Activated naive CD4-positive, alpha-beta T cell treated with anti-CD3 and anti-CD28 coated beads, Interleukin-2, amount 50 U/mL, for 16 hours (primary cell): Measurements from ENCODE around the gene PRLHR.

Experiments
- DNase-seq: peaks from one replicate; pipeline ENCODE4 v3.0.0-alpha.2; 2020

Gene PRLHR

GRCh38 chr10:118557946-118558345 lies 37.5 kb downstream of the PRLHR start:
- no peak for DNase-seq

- DNase-seq, result no peak
Measured at GRCh38 chr10:118551535-118552100, 43.8 kb downstream of the PRLHR start.

- DNase-seq, result no peak
Measured at GRCh38 chr10:118547282-118547681, 48.2 kb downstream of the PRLHR start.

GRCh38 chr10:118546479-118546878 lies 49.0 kb downstream of the PRLHR start:
- no peak for DNase-seq

- DNase-seq, result no peak
Measured at GRCh38 chr10:118545381-118545780, 50.1 kb downstream of the PRLHR start.

GRCh38 chr10:118544401-118544948 lies 51.0 kb downstream of the PRLHR start:
- DNase-seq, result no peak

GRCh38 chr10:118543714-118544400 lies 51.6 kb downstream of the PRLHR start:
- peak; percentile 41 for DNase-seq

- no peak for DNase-seq
Measured at GRCh38 chr10:118542745-118543144, 52.7 kb downstream of the PRLHR start.

GRCh38 chr10:118542205-118542604 lies 53.2 kb downstream of the PRLHR start:
- no peak for DNase-seq

GRCh38 chr10:118541718-118542117 lies 53.7 kb downstream of the PRLHR start:
- no peak for DNase-seq
